WTC11 (cell line): ENCODE measurements around the gene EHD4. TPM values are rescaled to one million over a fixed set of nuclear protein-coding genes. Genes with fewer than 3 reads are reported as not detected.

Experiments
- ATAC-seq: fragments of 200-7000 bp; cut with Tn5 transposase; 2 replicates; pipeline ENCODE4 v1.10.0; 2021; ENCODE audit warnings: mild to moderate bottlenecking, moderate library complexity
- CTCF ChIA-PET: fragments of 300-600 bp; sonication (Branson Sonifier 250); formaldehyde crosslinking; loops from one replicate; lab custom pipeline; 2021; ENCODE audit warnings: antibody characterized with exemption; lab: Charles Lee
- POLR2A ChIA-PET: fragments of 350-600 bp; sonication (Branson Sonifier 250); formaldehyde crosslinking; loops from one replicate; lab custom pipeline; 2021; ENCODE audit warnings: antibody characterized with exemption; lab: Charles Lee
- DNase-seq: peaks from one replicate; pipeline ENCODE4 v3.0.0; 2021; ENCODE audit warnings: low spot score
- H3K27ac Mint-ChIP-seq: 2 replicates; pipeline ENCODE4 v1.8.0; 2021; ENCODE audit warnings: mixed read lengths
- H3K27me3 Mint-ChIP-seq: 2 replicates; pipeline ENCODE4 v1.8.0; 2021; ENCODE audit warnings: low read depth, mild to moderate bottlenecking, moderate library complexity, mixed read lengths
- H3K36me3 Mint-ChIP-seq: 2 replicates; pipeline ENCODE4 v1.8.0; 2021; ENCODE audit warnings: mixed read lengths
- H3K4me1 Mint-ChIP-seq: 2 replicates; pipeline ENCODE4 v1.8.0; 2022; ENCODE audit warnings: mixed read lengths
- H3K4me3 Mint-ChIP-seq: 2 replicates; pipeline ENCODE4 v1.8.0; 2021; ENCODE audit warnings: mild to moderate bottlenecking, moderate library complexity, mixed read lengths
- H3K9me3 Mint-ChIP-seq: 2 replicates; pipeline ENCODE4 v1.8.0; 2021; ENCODE audit warnings: mixed read lengths
- GTF2I ChIP-seq: fragments of 250-450 bp; sonication (Bioruptor Pico); conservative IDR thresholded peaks from 2 replicates; pipeline ENCODE4 v1.4.0; 2021; ENCODE audit warnings: mild to moderate bottlenecking
- HMGXB4 ChIP-seq: sonication (generic); formaldehyde crosslinking; IDR thresholded peaks from 2 replicates; pipeline ENCODE4 v1.8.1; 2023; ENCODE audit warnings: mild to moderate bottlenecking, moderate library complexity, missing genetic modification reagents
- MAX ChIP-seq: sonication (generic); formaldehyde crosslinking; IDR thresholded peaks from 2 replicates; pipeline ENCODE4 v1.8.0; 2022; ENCODE audit warnings: mild to moderate bottlenecking, missing genetic modification reagents
- NFE2L1 ChIP-seq: sonication (generic); formaldehyde crosslinking; IDR thresholded peaks from 2 replicates; pipeline ENCODE4 v1.8.1; 2023; ENCODE audit warnings: missing genetic modification reagents
- OVOL2 ChIP-seq: fragments of 250-450 bp; sonication (Bioruptor Pico); IDR thresholded peaks from 2 replicates; pipeline ENCODE4 v1.9.0; 2021; ENCODE audit warnings: mild to moderate bottlenecking, borderline replicate concordance
- STAT6 ChIP-seq: sonication (generic); formaldehyde crosslinking; conservative IDR thresholded peaks from 2 replicates; pipeline ENCODE4 v1.8.1; 2023; ENCODE audit warnings: mild to moderate bottlenecking, low read depth, missing genetic modification reagents, moderate library complexity
- TCF7 ChIP-seq: sonication (generic); formaldehyde crosslinking; IDR thresholded peaks from 2 replicates; pipeline ENCODE4 v1.8.0; 2022; ENCODE audit warnings: mild to moderate bottlenecking, low read depth, missing genetic modification reagents, moderate library complexity
- TEAD1 ChIP-seq: sonication (generic); formaldehyde crosslinking; IDR thresholded peaks from 2 replicates; pipeline ENCODE4 v1.8.0; 2022; ENCODE audit warnings: mild to moderate bottlenecking, missing genetic modification reagents
- USF2 ChIP-seq: sonication (generic); formaldehyde crosslinking; IDR thresholded peaks from 2 replicates; pipeline ENCODE4 v1.8.1; 2023; ENCODE audit warnings: mild to moderate bottlenecking, missing genetic modification reagents, moderate library complexity
- ZNF121 ChIP-seq: sonication (generic); formaldehyde crosslinking; IDR thresholded peaks from 2 replicates; pipeline ENCODE4 v1.8.0; 2023; ENCODE audit warnings: missing genetic modification reagents
- ZNF317 ChIP-seq: sonication (generic); formaldehyde crosslinking; IDR thresholded peaks from 2 replicates; pipeline ENCODE4 v1.8.1; 2023; ENCODE audit warnings: low read depth, mild to moderate bottlenecking, moderate library complexity, missing genetic modification reagents, borderline replicate concordance
- ZNF425 ChIP-seq: fragments of 250-450 bp; sonication (Bioruptor Pico); conservative IDR thresholded peaks from 2 replicates; pipeline ENCODE4 v1.9.0; 2021; ENCODE audit warnings: mild to moderate bottlenecking
- total RNA-seq: library from RNA; stranded (reverse); gene quantifications from 3 replicates; pipeline ENCODE4 v1.2.3, GENCODE V29; 2021

The EHD4 gene
- total RNA-seq, 1 experiment from 2014 or later = 23.9 TPM

- H3K27me3 Mint-ChIP-seq = peaks cover 2% of the 10 kb centered on the region; the same call in 1 of the 2 replicates
- DNase-seq (no peak), ATAC-seq (no peak)
- no peaks in the 10 kb centered on the region for H3K4me1 Mint-ChIP-seq
- no peaks in the 10 kb centered on the region for H3K36me3 Mint-ChIP-seq
- no peaks in the 10 kb centered on the region for H3K9me3 Mint-ChIP-seq
- no peak overlapping the region for H3K27ac Mint-ChIP-seq
- POLR2A ChIA-PET = interaction anchor here (0.6 kb wide), 1 partner anchor 178 kb away, joined by 4 read pairs; no protein-coding TSS in a partner anchor
- TF ChIP-seq ZNF121 (CRISPR knock-in tag) (no peak), OVOL2 (CRISPR knock-in tag) (no peak), HMGXB4 (CRISPR knock-in tag) (no peak), USF2 (CRISPR knock-in tag) (no peak), NFE2L1 (CRISPR knock-in tag) (no peak), ZNF425 (CRISPR knock-in tag) (no peak), ZNF317 (CRISPR knock-in tag) (no peak)
- H3K4me3 Mint-ChIP-seq = no peak overlapping the region
- CTCF ChIA-PET = interaction anchor here (0.7 to 1.2 kb wide), 3 partner anchors 10 to 100 kb away, joined by 3 to 4 read pairs (median 3); no protein-coding TSS in a partner anchor
Observed at GRCh38 chr15:41874736-41875135, 97.6 kb downstream of the EHD4 start.

GRCh38 chr15:41873711-41874110 lies 98.6 kb downstream of the EHD4 start:
- Mint-ChIP-seq H3K27me3 (no peaks in the 10 kb centered on the region; the same call in 1 of the 2 replicates), H3K36me3 (no peaks in the 10 kb centered on the region), H3K27ac (no peak overlapping the region), H3K9me3 (no peaks in the 10 kb centered on the region), H3K4me3 (no peak overlapping the region), H3K4me1 (no peaks in the 10 kb centered on the region)
- ATAC-seq (no peak), DNase-seq (no peak)
- POLR2A ChIA-PET = no interaction called here
- CTCF ChIA-PET = interaction anchor here (1.2 kb wide), 1 partner anchor 9 kb away, joined by 4 read pairs; no protein-coding TSS in a partner anchor
- TF ChIP-seq TCF7 (CRISPR knock-in tag) (no peak), ZNF425 (CRISPR knock-in tag) (no peak), TEAD1 (no peak), GTF2I (no peak), MAX (CRISPR knock-in tag) (no peak), NFE2L1 (CRISPR knock-in tag) (no peak)

- Mint-ChIP-seq H3K36me3 (no peaks in the 10 kb centered on the region), H3K4me3 (no peak overlapping the region), H3K4me1 (no peaks in the 10 kb centered on the region), H3K9me3 (no peaks in the 10 kb centered on the region), H3K27ac (peak overlapping the region; percentile 61; the same call in 1 of the 2 replicates), H3K27me3 (no peaks in the 10 kb centered on the region; the same call in 1 of the 2 replicates)
- ChIA-PET POLR2A (no interaction called here), CTCF (no interaction called here)
- no peak for TF ChIP-seq STAT6 (CRISPR knock-in tag)
- ATAC-seq (no peak), DNase-seq (no peak)
Observed at GRCh38 chr15:41872166-41872747, 100.1 kb downstream of the EHD4 start.
